ENCODE results near the gene KRTAP3-2. TPM values are rescaled to one million over a fixed set of nuclear protein-coding genes. Genes with fewer than 3 reads are reported as not detected.

The KRTAP3-2 gene
- total RNA-seq, 6 donors from 2014 or later, result not detected

DNA sequence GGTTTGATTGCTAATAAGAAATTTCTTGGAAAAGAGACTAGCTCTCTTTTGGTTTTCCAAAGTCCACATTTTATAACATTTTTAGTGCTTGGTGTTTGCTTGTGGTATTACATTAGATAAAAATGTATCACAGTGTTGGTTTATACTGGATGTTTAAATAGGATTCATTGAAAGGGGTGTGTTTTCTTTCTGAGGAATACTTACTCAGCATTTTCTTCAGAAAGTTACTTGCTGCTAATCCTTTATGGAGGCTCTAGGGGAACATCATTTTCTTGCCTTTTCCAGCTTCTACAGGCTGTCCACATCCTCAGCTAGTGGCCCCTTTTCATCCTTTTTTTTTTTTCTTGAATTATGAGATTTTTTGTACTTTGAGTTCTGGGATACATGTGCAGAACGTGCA, 32.1 kb downstream of the KRTAP3-2 start:
- H3K27me3 ChIP-seq, result no peaks in the 10 kb centered on the region
- H3K27ac ChIP-seq, result no peak overlapping the region
- H3K36me3 ChIP-seq, result no peaks in the 10 kb centered on the region
- WGBS, 2 donors, result 85 to 100% methylated on average over 1 of the region's 1 CpG
- DNase-seq (no peak), ATAC-seq (ENCODE audit: low FRiP score in 2 of 2) (no peak)
- no peak for TF ChIP-seq EP300 (IDR thresholded peaks at IDR 0.05)
- TF ChIP-seq POLR2A (IDR thresholded peaks at IDR 0.05), result no peak
- TF ChIP-seq CTCF (IDR thresholded peaks at IDR 0.05), result no peak
- no peak for TF ChIP-seq POLR2AphosphoS5 (IDR thresholded peaks at IDR 0.05)
- H3K4me3 ChIP-seq, result no peak overlapping the region
- no peaks in the 10 kb centered on the region for H3K4me1 ChIP-seq
- H3K9me3 ChIP-seq, result no peaks in the 10 kb centered on the region

- TF ChIP-seq POLR2AphosphoS5 (IDR thresholded peaks at IDR 0.05) (no peak), POLR2A (IDR thresholded peaks at IDR 0.05) (no peak), CTCF (IDR thresholded peaks at IDR 0.05) (no peak), EP300 (IDR thresholded peaks at IDR 0.05) (no peak)
- Histone ChIP-seq H3K36me3 (no peaks in the 10 kb centered on the region), H3K27me3 (no peaks in the 10 kb centered on the region), H3K27ac (no peak within 1 kb of the TSS), H3K4me3 (no peak within 1 kb of the TSS), H3K9me3 (no peaks in the 10 kb centered on the region), H3K4me1 (no peaks in the 10 kb centered on the region)
- no peak for DNase-seq
- WGBS, 2 donors, result 53 to 57% methylated on average over 1 of the region's 1 CpG
- ATAC-seq (ENCODE audit: low FRiP score in 2 of 2), result no peak
Observed at GRCh38 chr17:40966848-40967247, 32.9 kb downstream of the KRTAP3-2 start, which contains the start of gene KRT39. Gene KRT39 (minus strand): TSS chr17:40966948. CDS start chr17:40966856, 92 bp downstream.

DNA sequence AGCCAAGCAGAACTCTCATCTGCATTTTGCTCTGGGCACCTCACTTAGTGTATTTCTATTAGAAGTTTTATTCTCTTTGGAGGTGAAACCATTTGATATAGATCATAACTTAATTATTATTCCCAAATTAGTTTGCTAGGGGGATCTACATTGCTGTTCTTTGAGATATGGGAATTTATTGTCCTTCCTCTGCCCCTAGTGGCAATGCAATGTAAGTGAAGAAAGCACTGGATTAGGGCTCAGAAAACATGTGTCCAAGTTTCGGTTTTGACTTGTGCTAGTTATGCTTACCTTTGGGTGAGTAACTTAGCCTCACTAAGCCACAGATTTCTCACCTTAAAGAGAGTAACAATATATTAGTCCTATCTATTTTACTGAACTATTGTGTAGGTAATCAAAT, 35.9 kb downstream of the KRTAP3-2 start:
- Histone ChIP-seq H3K4me3 (no peak overlapping the region), H3K36me3 (no peaks in the 10 kb centered on the region), H3K27me3 (no peaks in the 10 kb centered on the region), H3K4me1 (peaks cover 0 to 8% (median 2%) of the 10 kb centered on the region in 4 donors), H3K27ac (no peak overlapping the region), H3K9me3 (no peaks in the 10 kb centered on the region)
- TF ChIP-seq CTCF (IDR thresholded peaks at IDR 0.05) (peak in 5 of 6 experiments; percentile 47 to 69 (median 53)), EP300 (IDR thresholded peaks at IDR 0.05) (no peak)
- 43 to 56% methylated on average over 1 of the region's 1 CpG for WGBS, 2 donors
- ATAC-seq (ENCODE audit: low FRiP score in 2 of 2) (peak in 1 of 2 donors; percentile 32), DNase-seq (no peak)

DNA sequence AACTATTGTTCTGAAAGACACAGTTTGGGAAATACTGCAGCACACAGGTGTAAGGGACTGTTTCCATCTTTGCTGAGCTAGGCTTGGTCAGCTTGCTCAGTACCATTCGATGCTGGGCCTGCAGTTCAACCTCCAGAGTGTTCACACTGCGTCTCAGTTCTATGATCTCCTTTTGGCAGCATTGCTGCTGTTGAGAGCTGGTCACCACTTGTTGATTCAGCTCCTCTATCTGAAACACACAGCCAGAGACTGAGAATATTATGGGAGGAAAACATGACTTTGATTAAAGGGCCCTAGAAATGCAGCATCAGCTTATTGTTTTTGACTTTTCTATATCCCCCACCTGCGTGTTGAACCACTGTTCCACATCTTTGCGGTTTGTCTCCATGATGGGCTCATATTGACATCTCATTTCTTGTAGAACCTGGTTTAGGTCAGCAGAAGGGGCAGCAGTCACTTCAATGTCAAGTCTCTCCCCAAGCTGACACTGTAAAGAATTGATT, 37.6 kb downstream of the KRTAP3-2 start:
- H3K9me3 ChIP-seq, result no peaks in the 10 kb centered on the region
- DNase-seq (no peak), ATAC-seq (ENCODE audit: low FRiP score in 2 of 2) (no peak)
- TF ChIP-seq POLR2A (IDR thresholded peaks at IDR 0.05) (no peak), EP300 (IDR thresholded peaks at IDR 0.05) (no peak), POLR2AphosphoS5 (IDR thresholded peaks at IDR 0.05) (no peak), CTCF (IDR thresholded peaks at IDR 0.05) (no peak)
- WGBS, 2 donors, result 88 to 90% methylated on average over 4 of the region's 4 CpGs
- no peaks in the 10 kb centered on the region for H3K36me3 ChIP-seq
- H3K27me3 ChIP-seq, result no peaks in the 10 kb centered on the region
- peaks cover 0 to 8% (median 2%) of the 10 kb centered on the region in 4 donors for H3K4me1 ChIP-seq
- H3K27ac ChIP-seq, result no peak overlapping the region
- no peak overlapping the region for H3K4me3 ChIP-seq

- Histone ChIP-seq H3K27me3 (no peaks in the 10 kb centered on the region), H3K27ac (no peak overlapping the region), H3K9me3 (no peaks in the 10 kb centered on the region), H3K36me3 (no peaks in the 10 kb centered on the region), H3K4me1 (peaks cover 0 to 8% (median 2%) of the 10 kb centered on the region in 4 donors), H3K4me3 (no peak overlapping the region)
- ATAC-seq (ENCODE audit: low FRiP score in 2 of 2) (no peak), DNase-seq (no peak)
- 91 to 95% methylated on average over 1 of the region's 1 CpG for WGBS, 2 donors
- TF ChIP-seq POLR2AphosphoS5 (IDR thresholded peaks at IDR 0.05) (no peak), CTCF (IDR thresholded peaks at IDR 0.05) (no peak), EP300 (IDR thresholded peaks at IDR 0.05) (no peak), POLR2A (IDR thresholded peaks at IDR 0.05) (no peak)
Observed at GRCh38 chr17:40961591-40961990, 38.1 kb downstream of the KRTAP3-2 start.
